GM12873 (cell line): ENCODE data around the gene OR10AD1.

ENCODE experiments used
- TF ChIP-seq, protein P1 (sequence below): IDR thresholded peaks from 2 replicates; pipeline ENCODE4 v1.5.1; 2012; ENCODE audit warnings: low read depth, mild to moderate bottlenecking, moderate library complexity, low read length, control low read depth; ENCODE audit not compliant: insufficient read depth; ENCODE audit errors: missing control alignments

The OR10AD1 gene

GRCh38 chr12:48180857-48181495, 22.1 kb downstream of the OR10AD1 start:
- TF ChIP-seq, protein P1, sequence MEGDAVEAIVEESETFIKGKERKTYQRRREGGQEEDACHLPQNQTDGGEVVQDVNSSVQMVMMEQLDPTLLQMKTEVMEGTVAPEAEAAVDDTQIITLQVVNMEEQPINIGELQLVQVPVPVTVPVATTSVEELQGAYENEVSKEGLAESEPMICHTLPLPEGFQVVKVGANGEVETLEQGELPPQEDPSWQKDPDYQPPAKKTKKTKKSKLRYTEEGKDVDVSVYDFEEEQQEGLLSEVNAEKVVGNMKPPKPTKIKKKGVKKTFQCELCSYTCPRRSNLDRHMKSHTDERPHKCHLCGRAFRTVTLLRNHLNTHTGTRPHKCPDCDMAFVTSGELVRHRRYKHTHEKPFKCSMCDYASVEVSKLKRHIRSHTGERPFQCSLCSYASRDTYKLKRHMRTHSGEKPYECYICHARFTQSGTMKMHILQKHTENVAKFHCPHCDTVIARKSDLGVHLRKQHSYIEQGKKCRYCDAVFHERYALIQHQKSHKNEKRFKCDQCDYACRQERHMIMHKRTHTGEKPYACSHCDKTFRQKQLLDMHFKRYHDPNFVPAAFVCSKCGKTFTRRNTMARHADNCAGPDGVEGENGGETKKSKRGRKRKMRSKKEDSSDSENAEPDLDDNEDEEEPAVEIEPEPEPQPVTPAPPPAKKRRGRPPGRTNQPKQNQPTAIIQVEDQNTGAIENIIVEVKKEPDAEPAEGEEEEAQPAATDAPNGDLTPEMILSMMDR, result no peak

- TF ChIP-seq, protein P1, result no peak
Observed at GRCh38 chr12:48180424-48180823, 22.7 kb downstream of the OR10AD1 start.

DNA sequence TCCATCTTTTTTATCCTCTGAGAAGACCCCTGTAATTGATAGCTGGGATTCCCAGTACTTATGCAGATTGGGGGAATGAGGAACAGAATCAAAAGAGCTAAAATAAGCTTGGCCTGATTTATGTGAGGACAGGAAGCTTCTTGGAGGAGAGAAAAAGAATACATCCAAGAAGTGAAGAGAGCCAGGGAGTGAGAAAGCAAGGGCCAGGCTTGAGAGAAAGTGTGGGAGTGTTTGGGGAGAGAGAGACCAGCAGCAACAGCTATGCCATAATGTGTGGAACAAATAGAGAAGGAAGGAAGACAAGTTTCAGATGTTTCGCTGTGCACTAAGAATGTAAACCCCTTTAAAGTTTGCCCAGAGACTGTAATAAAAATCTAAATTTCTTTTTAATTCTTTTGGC, 23.6 kb downstream of the OR10AD1 start:
- TF ChIP-seq, protein P1, result no peak

GRCh38 chr12:48177982-48178381, 25.1 kb downstream of the OR10AD1 start:
- TF ChIP-seq, protein P1, result no peak

GRCh38 chr12:48176417-48176751, 26.7 kb downstream of the OR10AD1 start:
- TF ChIP-seq, protein P1, result no peak

- TF ChIP-seq, protein P1, result no peak
Observed at GRCh38 chr12:48175613-48176416, 27.3 kb downstream of the OR10AD1 start.

- TF ChIP-seq, protein P1, result no peak
Observed at GRCh38 chr12:48169011-48169410, 34.1 kb downstream of the OR10AD1 start.
